GM12878 (cell line): ENCODE measurements around the gene SLC23A1. TPM values are rescaled to one million over a fixed set of nuclear protein-coding genes. Genes with fewer than 3 reads are reported as not detected.

ENCODE experiments used
- E2F8 ChIP-seq: fragments of 450-650 bp; IDR thresholded peaks from 2 replicates; pipeline ENCODE4 v1.6.1; 2018; ENCODE audit warnings: mild to moderate bottlenecking, low read depth, moderate library complexity; ENCODE audit not compliant: partially characterized antibody
- EED ChIP-seq: sonication (generic); IDR thresholded peaks from 2 replicates; pipeline ENCODE4 v1.6.1; 2016; ENCODE audit warnings: antibody characterized with exemption, low read depth
- FOS ChIP-seq: IDR thresholded peaks from 3 replicates; pipeline ENCODE4 v1.6.1; 2011; ENCODE audit warnings: borderline replicate concordance; ENCODE audit not compliant: insufficient read length; ENCODE audit errors: extremely low read depth
- GABPA ChIP-seq: IDR thresholded peaks from 2 replicates; pipeline ENCODE4 v1.6.1; 2014; ENCODE audit warnings: antibody characterized with exemption, low read depth, mild to moderate bottlenecking, inconsistent platforms
- HCFC1 ChIP-seq: fragments of 150-350 bp; IDR thresholded peaks from 2 replicates; pipeline ENCODE4 v1.6.1; 2014; ENCODE audit warnings: low read length
- MTA3 ChIP-seq: IDR thresholded peaks from 2 replicates; pipeline ENCODE4 v1.6.1; 2012; ENCODE audit warnings: low read length, inconsistent platforms, borderline replicate concordance
- MYB ChIP-seq: fragments of 150-350 bp; IDR thresholded peaks from 2 replicates; pipeline ENCODE4 v1.6.1; 2014; ENCODE audit warnings: mild to moderate bottlenecking, low read depth, low read length, borderline replicate concordance
- PAX5 ChIP-seq: IDR thresholded peaks from 2 replicates; pipeline ENCODE4 v1.6.1; 2011; ENCODE audit warnings: low read depth, low read length, borderline replicate concordance
- TARDBP ChIP-seq: IDR thresholded peaks from 2 replicates; pipeline ENCODE4 v1.6.1; 2016; ENCODE audit warnings: borderline replicate concordance
- ZNF217 ChIP-seq: fragments of 450-650 bp; IDR thresholded peaks from 2 replicates; pipeline ENCODE4 v1.6.1; 2017; ENCODE audit warnings: antibody characterized with exemption, mild to moderate bottlenecking
- polyA plus RNA-seq, 11 experiments: library from polyadenylated mRNA; depleted of rRNA in 4 of 11; unstranded in 6 of 11; stranded (reverse) in 5 of 11; fragments of >200 nt; fragmentation: Nextera tagmentation in 4 of 11; fragmentation: Illumina TruSeq in 1 of 11; extraction: Ambion mirVana in 4 of 11; extraction: Trizol in 1 of 11; gene quantifications; 1 replicate in 1 of 11; 2 replicates in 10 of 11; pipeline versions ENCODE4 v1.2.1 to v1.2.3, GENCODE V29; 2011 to 2016; ENCODE audit warnings: inconsistent platforms in 2 of 11, missing spikeins in 2 of 11, low read depth in 1 of 11
- total RNA-seq, 4 experiments: library from RNA; depleted of rRNA in 3 of 4; stranded (reverse); fragments of >200 nt in 3 of 4; fragmentation: Illumina TruSeq in 1 of 4; extraction: Trizol in 1 of 4; gene quantifications; 2 replicates each; pipeline versions ENCODE4 v1.2.1 to v1.2.3, GENCODE V29; 2013 to 2021
- TF ChIP-seq, protein P1 (sequence below), 3 experiments: IDR thresholded peaks in 2 of 3; conservative IDR thresholded peaks in 1 of 3; 2 replicates each; pipeline ENCODE4 v1.5.1; 2011; ENCODE audit warnings: low read depth in 3 of 3, low read length in 3 of 3, mild to moderate bottlenecking in 3 of 3, control low read depth in 2 of 3, moderate library complexity in 2 of 3, inconsistent platforms in 1 of 3, mixed read lengths in 1 of 3; ENCODE audit not compliant: control insufficient read depth in 2 of 3, insufficient read depth in 1 of 3; ENCODE audit errors: extremely low read depth in 1 of 3

Gene SLC23A1
- total and polyA plus RNA-seq, 10 of the 15 experiments (the other 5 are each of a cell fraction or from before 2014, with no cell fraction given) = 0.35 to 4.7 (median 1.6) TPM

GRCh38 chr5:139341187-139341688 is 41.9 kb downstream of the SLC23A1 start (continued):
- TF ChIP-seq GABPA (no peak), FOS (no peak), EED (peak; percentile 29; the same call in 1 of the 2 replicates), HCFC1 (no peak), MYB (no peak), PAX5 (no peak), TARDBP (no peak), E2F8 (no peak), ZNF217 (no peak), MTA3 (0 out of 2 replicates have a peak, but pooled peaks have one; percentile 26)
- TF ChIP-seq, protein P1, sequence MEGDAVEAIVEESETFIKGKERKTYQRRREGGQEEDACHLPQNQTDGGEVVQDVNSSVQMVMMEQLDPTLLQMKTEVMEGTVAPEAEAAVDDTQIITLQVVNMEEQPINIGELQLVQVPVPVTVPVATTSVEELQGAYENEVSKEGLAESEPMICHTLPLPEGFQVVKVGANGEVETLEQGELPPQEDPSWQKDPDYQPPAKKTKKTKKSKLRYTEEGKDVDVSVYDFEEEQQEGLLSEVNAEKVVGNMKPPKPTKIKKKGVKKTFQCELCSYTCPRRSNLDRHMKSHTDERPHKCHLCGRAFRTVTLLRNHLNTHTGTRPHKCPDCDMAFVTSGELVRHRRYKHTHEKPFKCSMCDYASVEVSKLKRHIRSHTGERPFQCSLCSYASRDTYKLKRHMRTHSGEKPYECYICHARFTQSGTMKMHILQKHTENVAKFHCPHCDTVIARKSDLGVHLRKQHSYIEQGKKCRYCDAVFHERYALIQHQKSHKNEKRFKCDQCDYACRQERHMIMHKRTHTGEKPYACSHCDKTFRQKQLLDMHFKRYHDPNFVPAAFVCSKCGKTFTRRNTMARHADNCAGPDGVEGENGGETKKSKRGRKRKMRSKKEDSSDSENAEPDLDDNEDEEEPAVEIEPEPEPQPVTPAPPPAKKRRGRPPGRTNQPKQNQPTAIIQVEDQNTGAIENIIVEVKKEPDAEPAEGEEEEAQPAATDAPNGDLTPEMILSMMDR (IDR thresholded peaks at IDR 0.05 in 2 of 3, conservative IDR thresholded peaks at IDR 0.05 in 1 of 3; ENCODE audit: control insufficient read depth in 2 of 3, extremely low read depth in 1 of 3, insufficient read depth in 1 of 3, low read depth in 3 of 3, low read length in 3 of 3) = no peak
